KMS-11 (cell line): ENCODE data around the gene TMEM161B.

Experiments used
- H2AFZ ChIP-seq: fragments of 200-600 bp; sonication (generic); 2 replicates; pipeline ENCODE4 v1.6.1; 2016; ENCODE audit warnings: antibody characterized with exemption, mixed run types, low read depth
- H3K27ac ChIP-seq: fragments of 200-600 bp; sonication (generic); 2 replicates; pipeline ENCODE4 v1.6.1; 2016; ENCODE audit warnings: mild to moderate bottlenecking, mixed run types
- H3K27me3 ChIP-seq: fragments of 200-600 bp; sonication (generic); 2 replicates; pipeline ENCODE4 v1.6.1; 2017; ENCODE audit warnings: mild to moderate bottlenecking, low read depth, mixed run types, moderate library complexity; ENCODE audit not compliant: insufficient read depth
- H3K36me3 ChIP-seq: fragments of 200-600 bp; sonication (generic); 2 replicates; pipeline ENCODE4 v1.6.1; 2017; ENCODE audit warnings: mild to moderate bottlenecking, mixed run types; ENCODE audit not compliant: insufficient read depth
- H3K4me1 ChIP-seq: fragments of 200-600 bp; sonication (generic); 2 replicates; pipeline ENCODE4 v1.6.1; 2016; ENCODE audit warnings: mild to moderate bottlenecking, low read depth, mixed run types; ENCODE audit not compliant: poor library complexity, severe bottlenecking
- H3K4me2 ChIP-seq: fragments of 200-600 bp; sonication (generic); 2 replicates; pipeline ENCODE4 v1.7.0; 2016; ENCODE audit warnings: mild to moderate bottlenecking, mixed run types
- H3K4me3 ChIP-seq: fragments of 200-600 bp; sonication (generic); IDR thresholded peaks from 2 replicates; pipeline ENCODE4 v1.6.1; 2017; ENCODE audit warnings: low read depth, low read length, mixed read lengths; ENCODE audit not compliant: insufficient read depth
- H3K79me2 ChIP-seq: fragments of 200-600 bp; sonication (generic); 2 replicates; pipeline ENCODE4 v1.6.1; 2016; ENCODE audit warnings: low read depth, mixed run types; ENCODE audit not compliant: insufficient read depth
- H3K9ac ChIP-seq: fragments of 200-600 bp; sonication (generic); 2 replicates; pipeline ENCODE4 v1.6.1; 2016; ENCODE audit warnings: mild to moderate bottlenecking, mixed run types
- H4K20me1 ChIP-seq: fragments of 200-600 bp; sonication (generic); 2 replicates; pipeline ENCODE4 v1.6.1; 2016; ENCODE audit warnings: mild to moderate bottlenecking, mixed run types; ENCODE audit not compliant: insufficient read depth
- TF ChIP-seq, protein P1 (sequence below): fragments of 200-600 bp; sonication (generic); conservative IDR thresholded peaks from 2 replicates; pipeline ENCODE4 v1.6.1; 2017; ENCODE audit warnings: low read depth, mild to moderate bottlenecking, antibody characterized with exemption, low read length, moderate library complexity, mixed read lengths

The TMEM161B gene

GRCh38 chr5:88154891-88155290 is 113.8 kb downstream of the TMEM161B start:
- Histone ChIP-seq H3K36me3 (no peaks in the 10 kb centered on the region), H3K27me3 (no peaks in the 10 kb centered on the region), H2AFZ (no peak overlapping the region), H4K20me1 (no peaks in the 10 kb centered on the region), H3K9ac (no peak overlapping the region), H3K4me2 (no peak overlapping the region), H3K79me2 (no peaks in the 10 kb centered on the region), H3K4me1 (no peaks in the 10 kb centered on the region), H3K27ac (no peak overlapping the region), H3K4me3 (no peak overlapping the region)
- TF ChIP-seq, protein P1, sequence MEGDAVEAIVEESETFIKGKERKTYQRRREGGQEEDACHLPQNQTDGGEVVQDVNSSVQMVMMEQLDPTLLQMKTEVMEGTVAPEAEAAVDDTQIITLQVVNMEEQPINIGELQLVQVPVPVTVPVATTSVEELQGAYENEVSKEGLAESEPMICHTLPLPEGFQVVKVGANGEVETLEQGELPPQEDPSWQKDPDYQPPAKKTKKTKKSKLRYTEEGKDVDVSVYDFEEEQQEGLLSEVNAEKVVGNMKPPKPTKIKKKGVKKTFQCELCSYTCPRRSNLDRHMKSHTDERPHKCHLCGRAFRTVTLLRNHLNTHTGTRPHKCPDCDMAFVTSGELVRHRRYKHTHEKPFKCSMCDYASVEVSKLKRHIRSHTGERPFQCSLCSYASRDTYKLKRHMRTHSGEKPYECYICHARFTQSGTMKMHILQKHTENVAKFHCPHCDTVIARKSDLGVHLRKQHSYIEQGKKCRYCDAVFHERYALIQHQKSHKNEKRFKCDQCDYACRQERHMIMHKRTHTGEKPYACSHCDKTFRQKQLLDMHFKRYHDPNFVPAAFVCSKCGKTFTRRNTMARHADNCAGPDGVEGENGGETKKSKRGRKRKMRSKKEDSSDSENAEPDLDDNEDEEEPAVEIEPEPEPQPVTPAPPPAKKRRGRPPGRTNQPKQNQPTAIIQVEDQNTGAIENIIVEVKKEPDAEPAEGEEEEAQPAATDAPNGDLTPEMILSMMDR = no peak

DNA sequence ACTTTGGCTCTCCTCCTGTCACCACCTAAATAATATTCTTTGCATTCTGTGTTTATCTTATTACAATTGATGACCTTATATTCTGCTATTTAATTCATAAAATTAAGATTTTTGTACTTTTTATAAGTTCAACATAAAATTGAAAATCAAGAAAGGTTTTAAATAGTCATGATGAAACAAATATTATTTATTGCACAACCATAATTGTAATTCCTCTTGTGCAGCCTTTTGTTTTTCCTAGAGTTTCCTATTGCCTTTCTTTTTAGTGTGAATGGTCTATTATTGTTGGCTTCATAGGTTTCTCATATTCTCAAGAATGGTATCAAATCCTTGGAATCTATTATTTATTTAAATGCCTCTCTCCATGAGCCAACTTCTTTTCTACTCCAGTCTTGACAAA is 117.9 kb downstream of the TMEM161B start:
- H4K20me1 ChIP-seq = no peaks in the 10 kb centered on the region
- no peaks in the 10 kb centered on the region for H3K36me3 ChIP-seq
- no peak overlapping the region for H3K4me2 ChIP-seq
- no peak overlapping the region for H3K4me3 ChIP-seq
- TF ChIP-seq, protein P1 = no peak
- H3K4me1 ChIP-seq = no peaks in the 10 kb centered on the region
- H3K27me3 ChIP-seq = no peaks in the 10 kb centered on the region
- no peak overlapping the region for H2AFZ ChIP-seq
- H3K9ac ChIP-seq = no peak overlapping the region
- no peak overlapping the region for H3K27ac ChIP-seq
- H3K79me2 ChIP-seq = no peaks in the 10 kb centered on the region

- no peaks in the 10 kb centered on the region for H3K36me3 ChIP-seq
- no peaks in the 10 kb centered on the region for H4K20me1 ChIP-seq
- H3K4me3 ChIP-seq = no peak overlapping the region
- H2AFZ ChIP-seq = no peak overlapping the region
- TF ChIP-seq, protein P1 = no peak
- no peak overlapping the region for H3K9ac ChIP-seq
- H3K4me1 ChIP-seq = no peaks in the 10 kb centered on the region
- no peaks in the 10 kb centered on the region for H3K79me2 ChIP-seq
- no peak overlapping the region for H3K27ac ChIP-seq
- H3K27me3 ChIP-seq = no peaks in the 10 kb centered on the region
- H3K4me2 ChIP-seq = no peak overlapping the region
Measured at GRCh38 chr5:88145611-88146467, 122.8 kb downstream of the TMEM161B start.

DNA sequence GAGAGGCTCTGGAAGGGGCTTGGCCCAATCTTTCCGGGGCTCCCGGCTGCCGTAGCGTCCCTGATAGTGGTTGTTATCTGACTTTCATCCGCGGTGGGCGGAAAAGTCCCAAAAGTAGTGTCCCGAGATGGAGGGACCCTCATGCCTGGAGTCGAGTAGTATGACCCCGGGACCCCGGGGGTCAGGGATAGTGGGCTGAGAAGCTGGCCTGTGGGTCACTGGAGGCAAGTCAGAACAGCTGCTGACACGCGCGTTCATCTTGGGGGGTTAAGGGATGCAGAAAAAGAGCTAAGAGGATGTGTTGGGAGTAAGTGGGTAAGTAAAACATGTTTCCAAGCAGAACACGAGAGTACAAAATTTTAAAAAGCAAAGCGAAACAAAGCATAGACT is 123.4 kb downstream of the TMEM161B start:
- Histone ChIP-seq H3K4me2 (no peak overlapping the region), H3K27me3 (no peaks in the 10 kb centered on the region)

More for the DNA sequence above, 123.4 kb downstream of the TMEM161B start:
- Histone ChIP-seq H2AFZ (no peak overlapping the region), H4K20me1 (no peaks in the 10 kb centered on the region), H3K4me3 (no peak overlapping the region), H3K36me3 (no peaks in the 10 kb centered on the region), H3K79me2 (no peaks in the 10 kb centered on the region), H3K27ac (no peak overlapping the region), H3K4me1 (no peaks in the 10 kb centered on the region), H3K9ac (no peak overlapping the region)
- TF ChIP-seq, protein P1 = no peak
